Smooth muscle cell of the brain vasculature (primary cell): ENCODE data around the gene PTPRM.

Experiments
- DNase-seq: peaks from one replicate; pipeline ENCODE4 v3.0.0-alpha.2; 2012; ENCODE audit warnings: low read depth, low spot score

Gene PTPRM

GRCh38 chr18:7896805-7897518 lies 329.8 kb downstream of the PTPRM start:
- no peak for DNase-seq

- DNase-seq: no peak
Measured at GRCh38 chr18:7898181-7898580, 331.1 kb downstream of the PTPRM start.

- no peak for DNase-seq
Measured at GRCh38 chr18:7899078-7899477, 332.0 kb downstream of the PTPRM start.

- no peak for DNase-seq
Measured at GRCh38 chr18:7900091-7900490, 333.0 kb downstream of the PTPRM start.

- DNase-seq: no peak
Measured at GRCh38 chr18:7901657-7902056, 334.5 kb downstream of the PTPRM start.

- DNase-seq: peak; percentile 43
Measured at GRCh38 chr18:7902399-7902839, 335.3 kb downstream of the PTPRM start.

GRCh38 chr18:7904529-7904928 lies 337.4 kb downstream of the PTPRM start:
- DNase-seq: peak; percentile 84

GRCh38 chr18:7908681-7909299 lies 341.7 kb downstream of the PTPRM start:
- DNase-seq: no peak

DNA sequence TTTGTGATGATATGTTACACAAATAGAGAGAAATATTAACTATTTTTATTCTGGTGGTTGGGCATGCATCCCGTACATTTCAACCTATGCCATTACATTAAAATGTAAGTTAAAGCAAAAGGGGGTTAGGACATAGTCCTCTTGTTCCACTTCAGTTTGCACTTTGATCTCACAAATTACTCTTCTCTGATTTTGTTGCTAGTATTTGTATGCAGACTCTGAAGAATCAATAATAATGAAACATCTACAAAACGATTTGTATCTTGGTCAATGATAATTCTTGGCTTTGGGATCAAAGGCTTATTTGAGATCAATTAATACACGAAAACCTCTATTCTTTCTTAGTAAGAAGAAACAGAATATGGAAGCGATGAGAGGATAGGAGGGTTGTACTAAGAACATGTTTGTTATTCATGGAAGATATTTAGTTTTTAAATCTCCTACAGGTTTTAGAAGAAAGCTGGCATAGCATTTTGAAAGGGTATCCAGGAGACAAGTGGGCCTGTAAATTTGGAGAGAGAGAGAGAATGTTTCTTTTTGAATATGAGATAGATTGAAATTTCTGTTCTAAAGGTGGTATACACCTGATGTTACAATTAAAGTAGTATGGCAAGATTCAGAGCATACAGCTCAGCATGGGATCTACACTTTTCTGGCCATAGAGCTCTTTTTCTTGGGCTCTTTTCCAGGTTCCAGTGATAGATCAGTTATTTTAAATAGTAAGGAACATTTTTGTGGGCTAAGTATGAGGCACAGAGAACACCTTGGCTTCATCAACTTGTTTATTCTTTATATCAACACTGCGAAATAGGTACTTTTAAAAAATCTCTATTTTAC lies 347.9 kb downstream of the PTPRM start:
- no peak for DNase-seq

- no peak for DNase-seq
Measured at GRCh38 chr18:7918701-7919100, 351.6 kb downstream of the PTPRM start.

DNA sequence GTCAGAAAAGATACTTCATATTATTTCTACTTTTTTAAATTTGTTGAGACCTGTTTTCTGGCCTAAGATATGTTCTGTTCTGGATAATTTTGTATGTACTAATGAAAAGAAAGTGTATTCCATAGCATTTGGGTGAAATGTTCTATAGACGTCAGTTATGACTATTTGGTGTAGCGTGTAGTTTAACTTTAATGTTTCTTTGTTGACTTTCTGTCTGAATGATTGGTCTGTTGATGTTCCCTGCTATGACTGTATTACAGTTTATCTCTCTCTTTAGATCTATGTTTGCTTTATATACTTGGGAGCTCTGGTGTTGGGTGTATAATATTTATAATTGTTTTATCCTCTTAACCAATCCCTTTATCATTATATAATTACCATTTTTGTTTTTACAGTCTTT lies 352.4 kb downstream of the PTPRM start:
- no peak for DNase-seq

GRCh38 chr18:7921938-7922587 lies 354.9 kb downstream of the PTPRM start:
- no peak for DNase-seq

DNA sequence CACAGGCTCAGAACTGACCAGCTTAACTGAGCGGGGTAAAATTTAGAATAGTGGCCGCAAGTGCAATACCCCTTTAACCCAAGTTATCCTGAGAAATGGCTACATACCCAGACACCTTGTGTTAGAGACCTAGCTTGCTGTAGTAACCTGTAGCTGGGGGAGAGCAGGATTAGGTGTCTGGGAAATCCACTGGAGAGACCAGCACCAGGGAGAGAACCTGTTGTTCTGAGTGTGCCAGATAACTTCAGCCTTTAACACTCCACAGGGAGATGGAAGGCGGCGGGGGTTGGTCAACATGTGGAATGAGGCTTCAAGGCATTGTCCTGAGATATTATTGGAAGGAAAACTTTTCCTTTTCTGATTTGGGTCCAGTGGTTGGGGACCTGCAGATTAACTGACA lies 356.0 kb downstream of the PTPRM start:
- no peak for DNase-seq

- DNase-seq: no peak
Measured at GRCh38 chr18:7924616-7925015, 357.5 kb downstream of the PTPRM start.

- DNase-seq: no peak
Measured at GRCh38 chr18:7926526-7926925, 359.4 kb downstream of the PTPRM start.

DNA sequence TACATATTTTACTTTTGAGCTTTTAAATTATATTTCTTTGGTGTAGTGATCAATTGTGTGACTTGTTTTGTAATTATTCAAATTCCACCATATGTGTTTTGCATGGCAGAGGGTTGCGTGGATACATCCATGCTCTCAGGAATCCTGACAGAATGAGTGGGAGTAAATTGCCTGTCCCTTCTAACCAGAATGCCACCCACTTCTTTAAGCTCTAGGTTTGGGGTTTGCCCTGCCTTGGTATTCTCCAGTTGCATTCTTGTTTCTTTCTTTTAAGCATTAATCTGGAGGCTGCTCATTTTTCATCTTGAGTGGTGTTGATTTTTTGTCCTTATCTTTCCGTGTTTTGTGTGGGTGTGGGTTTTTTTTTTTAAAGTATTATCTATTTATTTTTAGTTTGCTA lies 360.0 kb downstream of the PTPRM start:
- no peak for DNase-seq

DNA sequence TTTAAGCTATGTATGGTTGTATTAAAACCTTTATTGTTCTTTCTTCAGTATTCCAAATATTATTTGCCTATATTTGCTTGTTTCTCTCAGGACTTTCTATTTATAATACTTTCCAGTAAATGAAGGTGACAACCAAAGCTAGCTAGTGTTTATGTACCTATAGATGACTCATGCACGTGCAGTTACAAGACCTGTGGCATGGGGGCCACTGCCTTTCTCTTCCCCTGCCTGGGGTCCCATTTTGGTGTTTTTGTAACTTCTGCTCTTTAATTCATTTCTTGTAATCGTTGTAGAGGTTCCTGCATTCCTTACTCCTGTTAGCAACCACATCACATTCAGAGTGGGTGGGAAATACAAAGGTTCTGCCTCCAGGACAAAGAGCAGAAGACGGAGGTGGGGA lies 364.6 kb downstream of the PTPRM start:
- no peak for DNase-seq

- no peak for DNase-seq
Measured at GRCh38 chr18:7937268-7937667, 370.2 kb downstream of the PTPRM start.

- DNase-seq: no peak
Measured at GRCh38 chr18:7939521-7939920, 372.4 kb downstream of the PTPRM start.

GRCh38 chr18:7940379-7940778 lies 373.3 kb downstream of the PTPRM start:
- no peak for DNase-seq

- no peak for DNase-seq
Measured at GRCh38 chr18:7940971-7941370, 373.9 kb downstream of the PTPRM start.

GRCh38 chr18:7941533-7941932 lies 374.4 kb downstream of the PTPRM start:
- DNase-seq: no peak
